Erythroblast (primary cell): ENCODE data around the gene AFF4.
"Not testable (repeated sequence)": the region's sequence is repeated elsewhere in the genome, so short reads cannot be mapped to it uniquely, and the experiment has no call there.

Experiments used
- DNase-seq, 2 experiments: peaks; one replicate each; lab custom pipeline; 2025; lab: John Stamatoyannopoulos, UW
- GATA1 ChIP-seq: IDR thresholded peaks from 2 replicates; pipeline ENCODE4 v1.6.1; 2011; ENCODE audit warnings: low read depth, mild to moderate bottlenecking, control low read depth, low read length, moderate library complexity
- POLR2A ChIP-seq: IDR thresholded peaks from 2 replicates; pipeline ENCODE4 v1.6.1; 2011; ENCODE audit warnings: mild to moderate bottlenecking, low read length

AFF4 gene

GRCh38 chr5:132867046-132867451, 96.4 kb downstream of the AFF4 start:
- DNase-seq: no peak
- no peak for TF ChIP-seq POLR2A
- no peak for TF ChIP-seq GATA1

GRCh38 chr5:132866342-132867045, 96.9 kb downstream of the AFF4 start, which contains the start of the genes GDF9 and UQCRQ:
Gene GDF9, minus strand, starts transcription at chr5:132866469. Its CDS starts 1,936 bp downstream, at chr5:132864533.
Gene UQCRQ, plus strand, starts transcription at chr5:132866642. Its CDS starts 240 bp downstream, at chr5:132866882.
- DNase-seq: peak; percentile 99 to 100
- TF ChIP-seq GATA1 (no peak), POLR2A (peak; percentile 99)

- DNase-seq: peak in 1 of 2 experiments; percentile 37
- TF ChIP-seq GATA1: no peak
Observed at GRCh38 chr5:132865668-132866341, 97.6 kb downstream of the AFF4 start.

GRCh38 chr5:132860742-132861141, 102.7 kb downstream of the AFF4 start:
- DNase-seq: no peak
- TF ChIP-seq GATA1 (no peak), POLR2A (no peak)

GRCh38 chr5:132859889-132860437, 103.5 kb downstream of the AFF4 start:
- DNase-seq: no peak
- TF ChIP-seq POLR2A (no peak), GATA1 (no peak)

- TF ChIP-seq GATA1 (no peak), POLR2A (no peak)
- no peak for DNase-seq
Observed at GRCh38 chr5:132856011-132856410, 107.4 kb downstream of the AFF4 start.

- DNase-seq: not testable (repeated sequence)
Observed at GRCh38 chr5:132854992-132855391, 108.4 kb downstream of the AFF4 start.

GRCh38 chr5:132854301-132854700, 109.1 kb downstream of the AFF4 start:
- TF ChIP-seq GATA1: no peak
- TF ChIP-seq POLR2A: no peak
- DNase-seq: no peak

- TF ChIP-seq GATA1 (no peak), POLR2A (no peak)
Observed at GRCh38 chr5:132853790-132854189, 109.6 kb downstream of the AFF4 start.

GRCh38 chr5:132853323-132853722, 110.1 kb downstream of the AFF4 start:
- DNase-seq: no peak
- no peak for TF ChIP-seq POLR2A
- TF ChIP-seq GATA1: no peak

More at GRCh38 chr5:132853790-132854189, 109.6 kb downstream of the AFF4 start:
- no peak for DNase-seq

- no peak for TF ChIP-seq POLR2A
- TF ChIP-seq GATA1: no peak
- DNase-seq: no peak
Observed at GRCh38 chr5:132850066-132850465, 113.4 kb downstream of the AFF4 start.

- DNase-seq: no peak
- TF ChIP-seq POLR2A (no peak), GATA1 (no peak)
Observed at GRCh38 chr5:132849347-132849746, 114.1 kb downstream of the AFF4 start.

GRCh38 chr5:132848270-132848669, 115.2 kb downstream of the AFF4 start:
- TF ChIP-seq GATA1 (no peak), POLR2A (no peak)
- no peak for DNase-seq

- TF ChIP-seq GATA1 (no peak), POLR2A (no peak)
- DNase-seq: no peak
Observed at GRCh38 chr5:132841305-132841704, 122.1 kb downstream of the AFF4 start.
